Lower lobe of right lung (tissue), 2 donors: ENCODE data around the gene RHBDL3. TPM values are rescaled to one million over a fixed set of nuclear protein-coding genes. Genes with fewer than 3 reads are reported as not detected.
A peak's percentile ranks its signal among the peaks of the same experiment; 100 is the strongest.

Experiments
- ATAC-seq, 2 donors: fragments of 200-7000 bp; cut with Tn5 transposase; one replicate each; pipeline ENCODE4 v1.9.1; 2020 to 2022; ENCODE audit warnings: mild to moderate bottlenecking in 2 of 2, moderate library complexity in 2 of 2
- DNase-seq: peaks from one replicate; pipeline ENCODE4 v3.0.0-alpha.2; 2020
- H3K27ac ChIP-seq: fragments of 200-600 bp; one replicate; pipeline ENCODE4 v1.8.0; 2022
- H3K27me3 ChIP-seq: fragments of 200-600 bp; one replicate; pipeline ENCODE4 v1.8.0; 2022; ENCODE audit warnings: low read depth
- H3K36me3 ChIP-seq: fragments of 200-600 bp; one replicate; pipeline ENCODE4 v1.8.0; 2022; ENCODE audit warnings: mild to moderate bottlenecking
- H3K4me1 ChIP-seq: fragments of 200-600 bp; one replicate; pipeline ENCODE4 v1.8.0; 2022
- H3K4me3 ChIP-seq: fragments of 200-600 bp; one replicate; pipeline ENCODE4 v1.8.0; 2022; ENCODE audit warnings: mild to moderate bottlenecking
- H3K9me3 ChIP-seq: fragments of 200-600 bp; one replicate; pipeline ENCODE4 v1.8.0; 2022
- CTCF ChIP-seq: fragments of 200-600 bp; IDR thresholded peaks from one replicate; pipeline ENCODE4 v1.8.0; 2022; ENCODE audit warnings: antibody characterized with exemption, mild to moderate bottlenecking
- intact Hi-C: fragments of 100-400 bp; cut with DNase I; formaldehyde crosslinking; loops from one replicate; pipeline ENCODE4 v1.11.0; 2022
- total RNA-seq: library from RNA; stranded (reverse); fragmentation: NEBNext Ultra II Directional; extraction: Animal tissue kit (Norgen Biotek cat#: 25700); gene quantifications from one replicate; pipeline ENCODE4 v1.2.1, GENCODE V29; 2021
- donor health status: DM: no; HTN: yes; CAD: no; lungs with severe emphysema.

RHBDL3 gene
- total RNA-seq, 1 donor from 2014 or later, result 0.18 TPM

DNA sequence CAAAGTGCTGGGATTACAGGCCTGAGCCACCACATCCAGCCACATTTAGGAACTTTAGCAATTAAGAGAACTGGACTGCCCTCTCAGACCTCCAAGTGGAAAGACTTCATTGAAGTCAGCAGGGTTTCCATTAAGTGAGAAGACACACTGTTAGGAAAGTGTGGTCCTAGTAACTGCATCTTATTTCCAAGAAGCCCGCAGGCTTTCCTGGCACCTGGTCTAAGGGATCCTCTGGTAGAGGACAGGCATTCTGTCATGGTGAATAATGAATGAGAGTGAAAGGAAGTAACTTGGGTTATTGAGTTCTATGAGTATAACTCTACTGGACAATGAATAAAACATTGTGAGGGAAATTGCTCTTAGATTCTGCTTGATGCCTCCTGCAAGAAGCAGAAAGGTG is 62.3 kb downstream of the RHBDL3 start:
- Histone ChIP-seq H3K36me3 (peaks cover 4% of the 10 kb centered on the region), H3K9me3 (no peaks in the 10 kb centered on the region), H3K4me1 (peaks cover 7% of the 10 kb centered on the region), H3K27me3 (no peaks in the 10 kb centered on the region), H3K27ac (no peak overlapping the region), H3K4me3 (no peak overlapping the region)
- intact Hi-C loops, result no loop called here
- DNase-seq (no peak), ATAC-seq (no peak)
- no peak for TF ChIP-seq CTCF

DNA sequence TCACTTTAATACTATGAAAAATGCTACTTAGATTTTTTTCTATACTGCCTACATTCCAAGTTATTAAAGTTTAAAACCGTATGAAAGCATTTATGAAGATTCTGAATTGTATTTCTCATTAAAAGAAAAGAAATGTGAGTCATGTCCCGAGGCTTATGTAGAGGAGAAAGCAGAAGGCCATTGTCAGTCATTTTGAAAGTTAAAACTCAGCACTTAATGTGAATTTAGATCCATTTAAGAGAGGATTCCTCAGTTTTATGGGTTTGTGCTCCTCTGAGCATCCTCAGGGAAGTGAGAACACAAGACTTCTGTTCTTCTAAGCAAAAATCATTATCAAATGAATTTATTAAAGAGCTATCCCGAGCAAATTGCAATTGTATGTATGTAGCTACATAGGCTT is 64.5 kb downstream of the RHBDL3 start:
- Histone ChIP-seq H3K4me3 (no peak overlapping the region), H3K4me1 (no peaks in the 10 kb centered on the region), H3K36me3 (peaks cover 20% of the 10 kb centered on the region), H3K27me3 (no peaks in the 10 kb centered on the region), H3K27ac (no peak overlapping the region), H3K9me3 (no peaks in the 10 kb centered on the region)
- TF ChIP-seq CTCF, result no peak
- ATAC-seq, result no peak
- intact Hi-C loops, result no loop called here
- DNase-seq, result no peak

GRCh38 chr17:32331243-32332040 is 65.8 kb downstream of the RHBDL3 start:
- Histone ChIP-seq H3K27me3 (no peaks in the 10 kb centered on the region), H3K9me3 (no peaks in the 10 kb centered on the region), H3K4me1 (no peaks in the 10 kb centered on the region), H3K27ac (no peak overlapping the region), H3K36me3 (peaks cover 33% of the 10 kb centered on the region), H3K4me3 (no peak overlapping the region)
- DNase-seq (no peak), ATAC-seq (peak in 1 of 2 donors; percentile 44)
- no peak for TF ChIP-seq CTCF
- intact Hi-C loops, result no loop called here

GRCh38 chr17:32333187-32333586 is 67.6 kb downstream of the RHBDL3 start:
- Histone ChIP-seq H3K27ac (no peak overlapping the region), H3K4me3 (no peak overlapping the region), H3K4me1 (no peaks in the 10 kb centered on the region), H3K36me3 (peaks cover 50% of the 10 kb centered on the region), H3K9me3 (no peaks in the 10 kb centered on the region), H3K27me3 (no peaks in the 10 kb centered on the region)
- DNase-seq (no peak), ATAC-seq (no peak)
- no peak for TF ChIP-seq CTCF
- intact Hi-C loops, result no loop called here

- no peak for ATAC-seq
- TF ChIP-seq CTCF, result no peak
- Histone ChIP-seq H3K27ac (no peak overlapping the region), H3K27me3 (no peaks in the 10 kb centered on the region), H3K4me3 (no peak overlapping the region), H3K4me1 (no peaks in the 10 kb centered on the region), H3K36me3 (peaks cover 66% of the 10 kb centered on the region), H3K9me3 (no peaks in the 10 kb centered on the region)
- no peak for DNase-seq
- intact Hi-C loops, result no loop called here
These were observed 69.4 kb downstream of the RHBDL3 start for GRCh38 chr17:32335046-32335445.
